VCaP (cell line): Measurements from ENCODE around the gene FOXI3.
"Not testable (repeated sequence)": the region's sequence is repeated elsewhere in the genome, so short reads cannot be mapped to it uniquely, and the experiment has no call there.

ENCODE experiments used
- H3K27ac ChIP-seq: fragments of 450-650 bp; 2 replicates; pipeline ENCODE4 v1.5.1; 2017
- CTCF ChIP-seq: fragments of 450-650 bp; conservative IDR thresholded peaks from 2 replicates; pipeline ENCODE4 v1.5.1; 2017; ENCODE audit warnings: mild to moderate bottlenecking, moderate library complexity

FOXI3 gene

GRCh38 chr2:88442061-88442460 is 10.4 kb downstream of the FOXI3 start:
- no peak for TF ChIP-seq CTCF

GRCh38 chr2:88437010-88437409 is 15.5 kb downstream of the FOXI3 start:
- H3K27ac ChIP-seq: no peak overlapping the region
- no peak for TF ChIP-seq CTCF

More at GRCh38 chr2:88442061-88442460, 10.4 kb downstream of the FOXI3 start:
- no peak overlapping the region for H3K27ac ChIP-seq

GRCh38 chr2:88429929-88430328 is 22.6 kb downstream of the FOXI3 start:
- no peak for TF ChIP-seq CTCF

GRCh38 chr2:88423733-88424132 is 28.8 kb downstream of the FOXI3 start:
- TF ChIP-seq CTCF: no peak
- H3K27ac ChIP-seq: no peak overlapping the region

More at GRCh38 chr2:88429929-88430328, 22.6 kb downstream of the FOXI3 start:
- no peak overlapping the region for H3K27ac ChIP-seq

- not testable (repeated sequence) for H3K27ac ChIP-seq
Observed at GRCh38 chr2:88419051-88419450, 33.4 kb downstream of the FOXI3 start.

GRCh38 chr2:88416016-88416663 is 36.4 kb downstream of the FOXI3 start:
- no peak for TF ChIP-seq CTCF
- no peak overlapping the region for H3K27ac ChIP-seq

- not testable (repeated sequence) for H3K27ac ChIP-seq
Observed at GRCh38 chr2:88408870-88409269, 43.6 kb downstream of the FOXI3 start.

- no peak for TF ChIP-seq CTCF
Observed at GRCh38 chr2:88400037-88400767, 52.3 kb downstream of the FOXI3 start.

More at GRCh38 chr2:88400037-88400767, 52.3 kb downstream of the FOXI3 start:
- no peak overlapping the region for H3K27ac ChIP-seq
